SU-DHL-6 (cell line): ENCODE results near the gene PHF11.

Source experiments
- CTCF ChIP-seq: fragments of 200-600 bp; sonication (generic); IDR thresholded peaks from one replicate; pipeline ENCODE4 v1.5.1; 2017; ENCODE audit warnings: antibody characterized with exemption, mild to moderate bottlenecking, low read length, moderate library complexity; ENCODE audit not compliant: insufficient read depth, poor library complexity, severe bottlenecking
- EZH2phosphoT487 ChIP-seq: fragments of 200-600 bp; sonication (generic), shearing (Covaris generic); conservative IDR thresholded peaks from 2 replicates; pipeline ENCODE4 v1.6.1; 2018; ENCODE audit warnings: mild to moderate bottlenecking, antibody characterized with exemption, low read length, moderate library complexity, mixed read lengths

- TF ChIP-seq CTCF (no peak), EZH2phosphoT487 (no peak)
Observed at GRCh38 chr13:49530457-49530856, 34.7 kb downstream of the PHF11 start.
